A549 treated with dexamethasone at 1 μM for 4 hours (cell line): Measurements from ENCODE around the gene BMAL2. TPM values are rescaled to one million over a fixed set of nuclear protein-coding genes. Genes with fewer than 3 reads are reported as not detected.

Experiments used
- total RNA-seq: library from RNA; stranded (reverse); fragments of 200-300 nt; extraction: Qiagen RNA extraction; gene quantifications from 5 replicates; pipeline ENCODE4 v1.2.3, GENCODE V29; 2022

Gene BMAL2, protein sequence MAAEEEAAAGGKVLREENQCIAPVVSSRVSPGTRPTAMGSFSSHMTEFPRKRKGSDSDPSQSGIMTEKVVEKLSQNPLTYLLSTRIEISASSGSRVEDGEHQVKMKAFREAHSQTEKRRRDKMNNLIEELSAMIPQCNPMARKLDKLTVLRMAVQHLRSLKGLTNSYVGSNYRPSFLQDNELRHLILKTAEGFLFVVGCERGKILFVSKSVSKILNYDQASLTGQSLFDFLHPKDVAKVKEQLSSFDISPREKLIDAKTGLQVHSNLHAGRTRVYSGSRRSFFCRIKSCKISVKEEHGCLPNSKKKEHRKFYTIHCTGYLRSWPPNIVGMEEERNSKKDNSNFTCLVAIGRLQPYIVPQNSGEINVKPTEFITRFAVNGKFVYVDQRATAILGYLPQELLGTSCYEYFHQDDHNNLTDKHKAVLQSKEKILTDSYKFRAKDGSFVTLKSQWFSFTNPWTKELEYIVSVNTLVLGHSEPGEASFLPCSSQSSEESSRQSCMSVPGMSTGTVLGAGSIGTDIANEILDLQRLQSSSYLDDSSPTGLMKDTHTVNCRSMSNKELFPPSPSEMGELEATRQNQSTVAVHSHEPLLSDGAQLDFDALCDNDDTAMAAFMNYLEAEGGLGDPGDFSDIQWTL
- total RNA-seq = 14.4 to 18.7 TPM (median 17.1 TPM) in 5 replicates

DNA sequence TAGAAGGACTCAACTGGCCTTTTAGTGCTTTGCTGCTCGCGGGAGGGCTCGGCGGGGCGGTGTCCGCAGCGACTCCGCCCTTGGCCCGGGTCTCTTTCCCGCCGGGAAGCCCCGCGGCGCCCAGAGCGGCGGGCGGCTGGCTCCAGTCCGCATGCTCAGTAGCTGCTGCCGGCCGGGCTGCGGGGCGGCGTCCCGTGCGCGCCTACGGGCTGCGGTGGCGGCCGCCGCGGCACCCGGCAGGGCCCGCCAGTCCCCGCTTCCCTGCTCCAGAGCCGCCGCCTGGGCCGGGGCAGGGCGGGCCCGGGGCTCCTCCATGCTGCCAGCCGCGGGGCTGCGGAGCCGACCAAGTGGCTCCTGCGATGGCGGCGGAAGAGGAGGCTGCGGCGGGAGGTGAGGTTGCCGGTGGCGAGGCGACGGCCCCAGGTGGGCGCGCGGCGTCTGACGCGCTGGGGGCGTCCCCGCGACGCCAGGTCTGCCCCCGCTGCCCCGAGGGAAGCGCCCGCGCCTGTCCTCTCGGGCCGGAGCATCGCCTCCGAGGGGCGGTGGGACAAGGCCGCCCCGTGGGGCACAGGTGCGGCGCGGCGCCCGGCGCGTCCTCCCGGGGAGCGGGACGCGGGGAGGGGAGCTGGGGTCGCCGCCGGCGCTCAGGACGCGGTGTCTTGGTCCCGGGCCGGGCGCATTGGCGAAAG lies at the start of gene BMAL2:
Gene BMAL2 (plus strand): TSS at position 123 of the 689 bp plus-strand sequence. CDS start 237 bp downstream, at position 360.

Other genes starting within 250 kb of the BMAL2 start
- gene STK38L, start 88.5 kb upstream of the BMAL2 start, total RNA-seq = 10.1 to 16.5 TPM (median 11.3 TPM) in 5 replicates
- gene SMCO2, start 113.9 kb downstream of the BMAL2 start, total RNA-seq = 0.11 to 0.24 TPM in 2 of 5 replicates, not detected in the others
- gene PPFIBP1, start 191.4 kb downstream of the BMAL2 start, total RNA-seq = 16.7 to 30.3 TPM (median 26.8 TPM) in 5 replicates